ENCODE results near the gene CDC45.

The CDC45 gene

DNA sequence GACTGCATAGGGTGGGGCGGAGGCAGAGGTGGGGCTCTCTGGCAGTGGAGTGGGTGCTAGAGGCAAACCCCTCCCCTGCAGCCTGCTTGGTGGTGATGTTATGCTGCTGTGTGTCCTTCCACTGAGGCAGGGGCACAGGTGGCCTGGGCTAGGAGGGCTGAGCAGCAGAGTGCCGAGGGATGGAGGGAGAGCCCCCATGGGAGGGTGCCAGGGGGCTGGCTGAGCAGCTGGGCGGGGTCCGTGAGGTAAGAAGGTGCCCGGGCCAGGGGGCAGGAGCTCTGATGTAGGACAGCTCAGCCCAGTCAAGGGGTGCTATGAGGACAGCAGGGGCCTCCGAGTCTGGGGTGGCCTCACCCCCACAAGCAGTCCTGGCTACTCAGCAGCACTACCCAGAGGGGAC lies 40.3 kb downstream of the CDC45 start:
- TF ChIP-seq, protein P1, sequence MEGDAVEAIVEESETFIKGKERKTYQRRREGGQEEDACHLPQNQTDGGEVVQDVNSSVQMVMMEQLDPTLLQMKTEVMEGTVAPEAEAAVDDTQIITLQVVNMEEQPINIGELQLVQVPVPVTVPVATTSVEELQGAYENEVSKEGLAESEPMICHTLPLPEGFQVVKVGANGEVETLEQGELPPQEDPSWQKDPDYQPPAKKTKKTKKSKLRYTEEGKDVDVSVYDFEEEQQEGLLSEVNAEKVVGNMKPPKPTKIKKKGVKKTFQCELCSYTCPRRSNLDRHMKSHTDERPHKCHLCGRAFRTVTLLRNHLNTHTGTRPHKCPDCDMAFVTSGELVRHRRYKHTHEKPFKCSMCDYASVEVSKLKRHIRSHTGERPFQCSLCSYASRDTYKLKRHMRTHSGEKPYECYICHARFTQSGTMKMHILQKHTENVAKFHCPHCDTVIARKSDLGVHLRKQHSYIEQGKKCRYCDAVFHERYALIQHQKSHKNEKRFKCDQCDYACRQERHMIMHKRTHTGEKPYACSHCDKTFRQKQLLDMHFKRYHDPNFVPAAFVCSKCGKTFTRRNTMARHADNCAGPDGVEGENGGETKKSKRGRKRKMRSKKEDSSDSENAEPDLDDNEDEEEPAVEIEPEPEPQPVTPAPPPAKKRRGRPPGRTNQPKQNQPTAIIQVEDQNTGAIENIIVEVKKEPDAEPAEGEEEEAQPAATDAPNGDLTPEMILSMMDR (IDR thresholded peaks at IDR 0.05; ENCODE audit: low read depth, low read length), result no peak
- no peak overlapping the region for H3K4me3 ChIP-seq (ENCODE audit: low read depth, low read length)

DNA sequence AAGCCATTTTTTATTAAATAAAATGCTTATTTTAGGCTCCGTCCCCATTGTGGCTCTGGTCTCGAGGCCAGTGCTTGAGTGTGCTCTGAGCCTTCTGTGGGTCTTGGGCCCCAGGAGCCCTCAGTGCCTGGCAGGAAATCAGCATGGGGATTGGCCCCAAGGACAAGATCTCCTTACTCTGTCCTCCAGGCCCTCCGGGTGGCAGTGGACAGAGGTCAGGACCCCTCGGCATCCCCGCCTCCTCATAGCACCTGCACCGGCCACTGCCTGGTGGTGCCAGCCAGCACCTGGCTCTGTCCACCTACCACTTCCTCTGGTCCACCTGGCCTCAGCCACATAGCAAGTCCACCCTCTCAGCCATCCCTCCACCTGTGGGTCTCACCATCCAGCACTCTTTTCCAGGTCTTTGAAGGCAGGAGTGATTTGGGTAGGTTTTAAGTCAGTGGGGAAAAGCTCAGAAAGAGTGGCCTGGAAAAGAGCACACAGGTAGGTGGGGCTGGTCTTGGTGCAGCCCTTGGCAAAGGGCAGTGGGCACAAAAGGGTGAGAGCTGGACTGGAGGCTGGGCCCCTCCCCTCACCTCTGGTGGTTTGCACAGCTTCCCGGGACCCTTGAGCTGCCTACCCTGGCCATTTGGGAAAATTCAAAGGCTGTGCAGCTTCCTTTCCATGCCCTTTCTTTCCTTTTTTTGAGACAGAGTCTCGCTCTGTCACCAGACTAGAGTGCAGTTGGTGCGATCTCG lies 41.0 kb downstream of the CDC45 start:
- TF ChIP-seq, protein P1 (IDR thresholded peaks at IDR 0.05; ENCODE audit: low read depth, low read length), result no peak
- no peak overlapping the region for H3K4me3 ChIP-seq (ENCODE audit: low read depth, low read length)

DNA sequence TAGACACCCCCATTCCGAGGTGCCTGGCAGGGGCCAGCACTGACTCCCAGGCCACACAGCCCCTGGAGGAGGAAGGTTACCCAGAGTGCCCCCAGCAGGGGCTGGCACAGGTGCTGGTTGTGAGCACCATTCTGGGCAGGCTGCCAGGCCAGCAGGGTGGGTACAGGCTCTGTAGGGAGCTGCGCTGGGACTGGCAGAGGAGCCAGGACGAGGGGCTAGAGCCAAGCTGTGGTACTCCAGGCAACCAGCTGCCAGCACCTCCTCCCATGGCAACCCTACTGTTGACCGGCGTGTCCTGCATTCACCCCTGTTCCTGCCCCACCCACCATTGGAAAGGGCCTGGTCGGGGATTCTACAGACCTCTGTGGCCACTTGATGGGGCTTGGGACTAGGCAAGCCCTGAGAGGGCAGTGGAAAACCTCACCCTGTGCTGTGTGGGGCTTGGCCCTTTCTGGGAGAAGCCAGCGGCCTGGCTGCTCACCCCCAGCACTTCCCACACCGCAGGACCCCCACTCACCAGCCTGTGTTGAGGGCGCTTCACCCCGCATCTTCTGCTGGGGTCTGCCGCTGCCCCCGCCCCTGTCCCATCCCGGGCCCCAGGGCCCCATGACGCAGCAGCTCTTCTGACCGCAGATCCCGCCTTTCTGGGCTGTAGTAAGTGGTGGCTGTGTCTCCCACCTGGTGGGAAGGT lies 42.6 kb downstream of the CDC45 start:
- no peak overlapping the region for H3K4me3 ChIP-seq (ENCODE audit: low read depth, low read length)
- TF ChIP-seq, protein P1 (IDR thresholded peaks at IDR 0.05; ENCODE audit: low read depth, low read length), result no peak

DNA sequence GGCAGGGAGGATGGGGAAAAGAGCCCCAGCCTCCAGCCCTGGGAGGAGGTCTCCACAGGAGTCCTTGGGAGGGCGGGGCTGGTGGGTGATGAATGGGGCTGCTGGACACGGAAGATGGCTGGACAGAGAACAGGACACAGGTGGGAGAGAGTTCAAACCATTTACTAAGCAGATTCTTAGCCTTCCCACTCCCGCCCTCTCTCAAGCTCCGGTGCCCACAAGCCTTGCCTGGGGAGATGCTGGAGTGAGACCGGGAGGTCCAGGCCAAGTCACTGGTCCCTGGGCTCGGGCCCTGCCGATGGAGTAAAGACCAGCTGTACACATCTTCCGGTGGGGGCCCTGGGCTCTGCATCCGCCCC lies 43.1 kb downstream of the CDC45 start:
- H3K4me3 ChIP-seq (ENCODE audit: low read depth, low read length), result no peak overlapping the region

DNA sequence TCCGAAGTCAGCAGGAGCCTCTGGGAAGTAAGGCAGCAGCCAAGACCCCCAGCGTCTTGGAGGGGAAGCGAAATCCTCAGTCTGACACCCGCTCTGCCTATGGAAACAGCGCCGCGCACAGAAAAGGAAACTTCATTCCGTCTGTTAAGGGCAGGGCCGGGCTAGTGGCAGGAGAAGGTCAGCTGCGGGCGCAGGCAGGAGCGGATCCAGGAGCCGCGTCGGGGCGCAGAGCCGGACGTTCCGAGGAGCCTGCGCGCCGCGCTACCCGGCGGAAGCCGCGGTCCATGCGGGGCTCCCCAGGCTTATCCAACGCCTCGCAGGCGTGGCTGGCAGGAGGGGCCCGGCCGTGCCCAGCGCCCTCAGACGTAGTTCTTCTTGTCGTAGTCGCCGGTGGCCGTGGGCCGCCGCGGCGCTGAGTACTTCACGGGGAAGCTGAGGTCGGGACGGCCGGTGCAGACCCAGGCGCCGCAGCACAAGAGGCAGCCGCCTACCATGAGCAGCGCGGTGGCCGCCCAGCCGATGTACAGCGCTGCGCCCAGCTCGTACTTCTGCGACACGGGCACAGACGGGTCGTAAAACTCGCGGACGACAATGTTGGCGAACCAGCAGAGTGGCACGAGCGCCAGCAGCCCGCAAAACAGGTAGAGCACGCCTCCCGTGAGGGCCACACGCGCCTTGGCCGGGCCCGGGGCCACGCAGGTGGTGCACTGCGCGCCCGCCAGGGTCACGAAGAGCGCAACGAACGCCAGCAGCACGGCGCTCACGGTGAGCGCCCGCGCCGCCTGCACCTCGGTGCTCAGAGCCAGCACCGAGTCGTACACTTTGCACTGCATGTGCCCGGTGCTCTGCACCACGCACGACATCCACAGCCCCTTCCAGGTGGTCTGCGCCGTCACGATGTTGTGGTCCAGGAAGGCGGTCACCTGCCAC lies 43.8 kb downstream of the CDC45 start:
- TF ChIP-seq, protein P1 (IDR thresholded peaks at IDR 0.05; ENCODE audit: low read depth, low read length), result no peak
- peak overlapping the region; percentile 43 for H3K4me3 ChIP-seq (ENCODE audit: low read depth, low read length)

More for the DNA sequence above, 43.1 kb downstream of the CDC45 start:
- TF ChIP-seq, protein P1 (IDR thresholded peaks at IDR 0.05; ENCODE audit: low read depth, low read length), result no peak

DNA sequence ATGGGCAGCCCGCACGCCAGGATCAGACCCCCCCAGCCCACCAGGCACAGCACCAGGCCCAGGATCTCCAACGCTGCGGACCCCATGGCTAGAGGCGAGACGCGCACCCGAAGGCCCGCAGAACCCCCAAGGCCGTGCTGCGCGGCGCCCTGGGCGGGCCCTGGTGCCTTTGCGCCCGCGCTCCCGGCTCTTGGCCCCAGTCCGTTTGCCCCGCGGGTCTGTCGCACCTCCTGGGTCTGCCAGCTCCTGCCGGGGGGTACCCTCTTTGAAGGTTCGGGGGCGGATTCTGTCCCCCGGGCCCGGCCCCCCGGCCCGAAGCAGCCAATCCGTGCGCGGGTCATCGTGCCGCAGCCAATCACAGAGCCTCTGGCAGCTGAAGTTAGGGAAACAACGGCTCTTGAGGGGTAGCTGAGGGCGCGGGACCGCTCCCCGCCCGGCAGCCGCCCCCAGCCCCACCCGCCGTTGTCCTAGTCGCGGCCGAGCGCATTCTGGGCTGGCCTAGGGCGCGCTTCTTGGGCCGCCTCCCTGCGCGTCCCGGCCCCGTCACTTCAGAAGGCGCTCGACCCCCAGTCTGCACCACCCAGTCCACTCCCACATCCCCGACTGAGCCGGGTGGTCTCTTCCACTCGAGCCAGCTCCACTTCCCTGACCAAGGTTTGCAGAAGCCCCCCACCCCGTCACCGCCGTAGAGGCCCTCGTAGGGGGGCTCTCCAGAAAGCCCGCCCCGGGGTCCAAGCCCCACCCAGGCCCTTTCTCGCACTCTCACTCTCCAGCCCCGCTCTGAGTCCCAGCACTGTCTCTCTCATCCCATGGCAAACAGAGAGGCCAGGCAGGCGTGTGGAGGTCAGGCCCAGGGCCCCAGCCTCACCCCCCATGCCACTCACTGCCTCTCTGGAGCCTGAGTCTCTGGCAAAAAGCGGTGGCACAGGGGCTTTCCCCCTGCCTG lies 44.7 kb downstream of the CDC45 start, which contains the start of gene CLDN5:
TSS of gene CLDN5 (minus strand) at position 241 of the 946 bp plus-strand sequence. CDS start at position 86, 155 bp downstream.
- TF ChIP-seq, protein P1 (IDR thresholded peaks at IDR 0.05; ENCODE audit: low read depth, low read length), result no peak
- peak within 1 kb of the TSS; percentile 43 for H3K4me3 ChIP-seq (ENCODE audit: low read depth, low read length)
